Erythroblast (primary cell): ENCODE data around the gene CDKN1B.

ENCODE experiments used
- GATA1 ChIP-seq: IDR thresholded peaks from 2 replicates; pipeline ENCODE4 v1.6.1; 2011; ENCODE audit warnings: low read depth, mild to moderate bottlenecking, control low read depth, low read length, moderate library complexity
- POLR2A ChIP-seq: IDR thresholded peaks from 2 replicates; pipeline ENCODE4 v1.6.1; 2011; ENCODE audit warnings: mild to moderate bottlenecking, low read length

DNA sequence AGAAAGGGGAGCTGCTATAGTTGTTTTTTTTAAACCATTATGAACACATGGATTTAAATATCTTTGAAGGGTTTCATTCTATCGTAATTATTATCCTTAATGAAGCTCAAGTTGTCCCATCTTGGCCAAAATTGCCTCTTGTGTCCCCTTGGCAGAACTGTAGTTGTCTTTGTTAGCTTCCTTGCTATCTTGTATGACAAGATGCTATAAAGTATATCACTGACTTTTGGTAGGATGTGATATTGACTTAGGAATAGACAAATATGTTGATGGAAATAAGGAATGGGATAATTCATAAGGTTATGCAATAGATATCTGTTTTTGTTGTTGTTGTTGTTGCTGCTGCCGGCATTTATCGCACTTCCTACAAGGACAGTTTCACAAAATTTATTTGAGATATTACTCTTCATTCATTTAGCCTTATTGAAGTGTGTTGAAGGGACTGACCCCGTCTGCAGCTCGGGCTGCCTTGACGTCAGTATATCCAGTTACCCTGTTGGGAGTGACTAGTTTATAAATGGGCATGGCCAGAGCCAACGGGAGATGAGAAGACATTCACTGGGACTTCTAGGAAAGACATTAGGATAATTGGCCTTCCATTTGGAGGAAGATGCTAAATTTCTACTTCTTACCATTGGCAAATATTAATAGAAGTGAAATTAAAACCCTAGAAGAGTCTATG lies 42.2 kb downstream of the CDKN1B start:
- no peak for TF ChIP-seq POLR2A
- TF ChIP-seq GATA1, result no peak
